Fibroblast of mammary gland (primary cell): ENCODE results near the gene TJAP1.
"Not testable (repeated sequence)": the region's sequence is repeated elsewhere in the genome, so short reads cannot be mapped to it uniquely, and the experiment has no call there.

Source experiments
- DNase-seq: peaks from one replicate; pipeline ENCODE4 v3.0.0-alpha.2; 2010; ENCODE audit warnings: low read depth
- H3K4me3 ChIP-seq: 2 replicates; pipeline ENCODE4 v1.5.1; 2011; ENCODE audit warnings: low read depth, mild to moderate bottlenecking, low read length, moderate library complexity; ENCODE audit not compliant: control insufficient read depth
- TF ChIP-seq, protein P1 (sequence below): conservative IDR thresholded peaks from 2 replicates; pipeline ENCODE4 v1.5.1; 2011; ENCODE audit warnings: low read depth, low read length, inconsistent platforms; ENCODE audit not compliant: control insufficient read depth, insufficient read depth

The TJAP1 gene

DNA sequence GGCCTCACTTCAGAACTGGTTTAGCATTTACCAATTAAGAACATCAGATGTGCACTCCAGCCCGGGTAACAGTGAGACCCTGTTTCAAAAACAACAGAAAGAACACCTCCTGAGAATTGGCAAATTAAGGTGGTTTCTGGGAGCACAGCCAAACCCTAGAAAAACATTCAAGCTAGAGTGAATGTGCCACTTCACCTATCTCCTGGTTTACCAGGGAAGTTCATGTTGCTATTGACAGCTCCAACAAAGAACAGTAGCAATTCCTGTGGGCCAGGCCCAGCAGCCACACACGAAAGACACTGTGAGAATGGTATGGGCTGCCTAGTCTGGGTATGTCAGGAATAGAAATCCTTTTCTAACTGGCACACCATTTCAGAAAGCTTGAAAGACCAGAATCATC, 44.5 kb downstream of the TJAP1 start:
- TF ChIP-seq, protein P1, sequence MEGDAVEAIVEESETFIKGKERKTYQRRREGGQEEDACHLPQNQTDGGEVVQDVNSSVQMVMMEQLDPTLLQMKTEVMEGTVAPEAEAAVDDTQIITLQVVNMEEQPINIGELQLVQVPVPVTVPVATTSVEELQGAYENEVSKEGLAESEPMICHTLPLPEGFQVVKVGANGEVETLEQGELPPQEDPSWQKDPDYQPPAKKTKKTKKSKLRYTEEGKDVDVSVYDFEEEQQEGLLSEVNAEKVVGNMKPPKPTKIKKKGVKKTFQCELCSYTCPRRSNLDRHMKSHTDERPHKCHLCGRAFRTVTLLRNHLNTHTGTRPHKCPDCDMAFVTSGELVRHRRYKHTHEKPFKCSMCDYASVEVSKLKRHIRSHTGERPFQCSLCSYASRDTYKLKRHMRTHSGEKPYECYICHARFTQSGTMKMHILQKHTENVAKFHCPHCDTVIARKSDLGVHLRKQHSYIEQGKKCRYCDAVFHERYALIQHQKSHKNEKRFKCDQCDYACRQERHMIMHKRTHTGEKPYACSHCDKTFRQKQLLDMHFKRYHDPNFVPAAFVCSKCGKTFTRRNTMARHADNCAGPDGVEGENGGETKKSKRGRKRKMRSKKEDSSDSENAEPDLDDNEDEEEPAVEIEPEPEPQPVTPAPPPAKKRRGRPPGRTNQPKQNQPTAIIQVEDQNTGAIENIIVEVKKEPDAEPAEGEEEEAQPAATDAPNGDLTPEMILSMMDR = no peak
- no peak overlapping the region for H3K4me3 ChIP-seq
- no peak for DNase-seq

- TF ChIP-seq, protein P1 = no peak
- no peak for DNase-seq
Measured at GRCh38 chr6:43522547-43523261, 45.3 kb downstream of the TJAP1 start.

GRCh38 chr6:43523284-43523683, 45.9 kb downstream of the TJAP1 start:
- H3K4me3 ChIP-seq = no peak overlapping the region
- no peak for DNase-seq
- TF ChIP-seq, protein P1 = no peak

More at GRCh38 chr6:43522547-43523261, 45.3 kb downstream of the TJAP1 start:
- H3K4me3 ChIP-seq = no peak overlapping the region

DNA sequence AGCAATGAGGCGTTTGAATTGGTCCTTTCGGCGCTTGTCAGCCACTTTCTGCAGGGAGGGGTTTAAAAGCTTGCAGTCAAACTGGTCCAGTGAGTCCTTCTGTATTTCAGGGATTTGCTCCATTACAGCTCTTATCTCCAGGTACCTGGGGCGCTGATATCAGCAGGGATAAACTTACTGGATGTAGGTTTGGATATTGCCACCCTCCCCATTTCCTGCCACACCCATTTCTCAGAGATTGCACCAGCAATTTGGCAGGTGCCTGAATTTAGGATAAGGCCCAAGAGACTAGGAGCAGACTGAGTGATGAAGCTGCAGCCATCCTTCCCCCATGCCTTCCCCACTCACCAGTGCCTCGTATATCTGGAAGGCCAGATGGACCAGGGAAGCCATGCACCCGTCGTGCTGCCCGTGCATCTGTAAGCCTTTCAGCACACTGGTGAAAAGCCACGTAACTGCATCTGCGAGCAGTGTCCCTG, 47.2 kb downstream of the TJAP1 start:
- TF ChIP-seq, protein P1 = no peak

GRCh38 chr6:43532201-43532600, 54.8 kb downstream of the TJAP1 start:
- TF ChIP-seq, protein P1 = no peak
- no peak overlapping the region for H3K4me3 ChIP-seq
- DNase-seq = no peak

More for the DNA sequence above, 47.2 kb downstream of the TJAP1 start:
- DNase-seq = no peak
- no peak overlapping the region for H3K4me3 ChIP-seq

- not testable (repeated sequence) for H3K4me3 ChIP-seq, DNase-seq
Measured at GRCh38 chr6:43538986-43539385, 61.6 kb downstream of the TJAP1 start.

GRCh38 chr6:43539409-43539808, 62.0 kb downstream of the TJAP1 start:
- H3K4me3 ChIP-seq, DNase-seq: not testable (repeated sequence)

- TF ChIP-seq, protein P1 = no peak
- no peak for DNase-seq
- H3K4me3 ChIP-seq = no peak overlapping the region
Measured at GRCh38 chr6:43540507-43540906, 63.1 kb downstream of the TJAP1 start.
